KMS-11 (cell line): ENCODE data around the gene NPTX2.

Experiments used
- H2AFZ ChIP-seq: fragments of 200-600 bp; sonication (generic); 2 replicates; pipeline ENCODE4 v1.6.1; 2016; ENCODE audit warnings: antibody characterized with exemption, mixed run types, low read depth
- H3K27ac ChIP-seq: fragments of 200-600 bp; sonication (generic); 2 replicates; pipeline ENCODE4 v1.6.1; 2016; ENCODE audit warnings: mild to moderate bottlenecking, mixed run types
- H3K27me3 ChIP-seq: fragments of 200-600 bp; sonication (generic); 2 replicates; pipeline ENCODE4 v1.6.1; 2017; ENCODE audit warnings: mild to moderate bottlenecking, low read depth, mixed run types, moderate library complexity; ENCODE audit not compliant: insufficient read depth
- H3K36me3 ChIP-seq: fragments of 200-600 bp; sonication (generic); 2 replicates; pipeline ENCODE4 v1.6.1; 2017; ENCODE audit warnings: mild to moderate bottlenecking, mixed run types; ENCODE audit not compliant: insufficient read depth
- H3K4me1 ChIP-seq: fragments of 200-600 bp; sonication (generic); 2 replicates; pipeline ENCODE4 v1.6.1; 2016; ENCODE audit warnings: mild to moderate bottlenecking, low read depth, mixed run types; ENCODE audit not compliant: poor library complexity, severe bottlenecking
- H3K4me2 ChIP-seq: fragments of 200-600 bp; sonication (generic); 2 replicates; pipeline ENCODE4 v1.7.0; 2016; ENCODE audit warnings: mild to moderate bottlenecking, mixed run types
- H3K4me3 ChIP-seq: fragments of 200-600 bp; sonication (generic); IDR thresholded peaks from 2 replicates; pipeline ENCODE4 v1.6.1; 2017; ENCODE audit warnings: low read depth, low read length, mixed read lengths; ENCODE audit not compliant: insufficient read depth
- H3K79me2 ChIP-seq: fragments of 200-600 bp; sonication (generic); 2 replicates; pipeline ENCODE4 v1.6.1; 2016; ENCODE audit warnings: low read depth, mixed run types; ENCODE audit not compliant: insufficient read depth
- H3K9ac ChIP-seq: fragments of 200-600 bp; sonication (generic); 2 replicates; pipeline ENCODE4 v1.6.1; 2016; ENCODE audit warnings: mild to moderate bottlenecking, mixed run types
- H4K20me1 ChIP-seq: fragments of 200-600 bp; sonication (generic); 2 replicates; pipeline ENCODE4 v1.6.1; 2016; ENCODE audit warnings: mild to moderate bottlenecking, mixed run types; ENCODE audit not compliant: insufficient read depth
- TF ChIP-seq, protein P1 (sequence below): fragments of 200-600 bp; sonication (generic); conservative IDR thresholded peaks from 2 replicates; pipeline ENCODE4 v1.6.1; 2017; ENCODE audit warnings: low read depth, mild to moderate bottlenecking, antibody characterized with exemption, low read length, moderate library complexity, mixed read lengths

Gene NPTX2

DNA sequence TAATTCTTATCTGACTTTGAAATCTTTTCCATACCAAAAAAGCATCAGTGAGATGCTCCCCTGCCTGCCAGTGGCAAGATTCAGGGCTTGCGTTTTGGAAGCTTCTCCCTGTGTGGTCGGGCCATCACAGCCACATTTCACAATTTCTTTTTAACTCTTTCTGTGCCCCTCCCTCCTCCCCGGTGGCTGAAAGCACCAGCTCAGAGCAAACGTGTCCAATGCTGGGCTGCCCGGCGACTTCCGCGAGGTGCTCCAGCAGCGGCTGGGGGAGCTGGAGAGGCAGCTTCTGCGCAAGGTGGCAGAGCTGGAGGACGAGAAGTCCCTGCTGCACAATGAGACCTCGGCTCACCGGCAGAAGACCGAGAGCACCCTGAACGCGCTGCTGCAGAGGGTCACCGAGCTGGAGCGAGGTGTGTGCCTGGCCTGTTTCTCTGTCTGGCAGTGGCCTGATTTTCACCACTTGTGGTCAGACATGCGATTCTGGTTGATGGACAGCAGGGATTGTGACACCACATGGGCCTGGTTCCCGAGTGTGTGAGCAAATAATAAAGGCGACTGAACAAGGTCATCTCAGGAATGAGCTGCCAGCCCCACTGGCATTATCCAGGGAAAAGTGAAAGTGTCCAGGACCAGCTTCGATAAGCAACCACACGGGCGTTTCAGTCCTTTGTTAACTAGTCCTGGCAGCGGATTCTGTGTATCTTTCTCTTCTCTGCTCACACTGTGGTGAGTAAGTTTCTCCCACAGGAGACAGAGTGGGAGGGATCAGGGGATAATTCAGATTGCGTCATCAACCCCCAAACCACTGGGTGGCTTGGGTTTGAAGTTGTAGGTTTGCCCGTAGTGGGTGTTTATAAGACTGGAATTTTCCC is 2.6 kb downstream of the NPTX2 start:
- no peaks in the 10 kb centered on the region for H4K20me1 ChIP-seq
- no peaks in the 10 kb centered on the region for H3K79me2 ChIP-seq
- H2AFZ ChIP-seq, result no peak overlapping the region
- no peak overlapping the region for H3K9ac ChIP-seq
- no peaks in the 10 kb centered on the region for H3K4me1 ChIP-seq
- H3K4me2 ChIP-seq, result no peak overlapping the region
- no peaks in the 10 kb centered on the region; the same call in 1 of the 2 replicates for H3K27me3 ChIP-seq
- TF ChIP-seq, protein P1, sequence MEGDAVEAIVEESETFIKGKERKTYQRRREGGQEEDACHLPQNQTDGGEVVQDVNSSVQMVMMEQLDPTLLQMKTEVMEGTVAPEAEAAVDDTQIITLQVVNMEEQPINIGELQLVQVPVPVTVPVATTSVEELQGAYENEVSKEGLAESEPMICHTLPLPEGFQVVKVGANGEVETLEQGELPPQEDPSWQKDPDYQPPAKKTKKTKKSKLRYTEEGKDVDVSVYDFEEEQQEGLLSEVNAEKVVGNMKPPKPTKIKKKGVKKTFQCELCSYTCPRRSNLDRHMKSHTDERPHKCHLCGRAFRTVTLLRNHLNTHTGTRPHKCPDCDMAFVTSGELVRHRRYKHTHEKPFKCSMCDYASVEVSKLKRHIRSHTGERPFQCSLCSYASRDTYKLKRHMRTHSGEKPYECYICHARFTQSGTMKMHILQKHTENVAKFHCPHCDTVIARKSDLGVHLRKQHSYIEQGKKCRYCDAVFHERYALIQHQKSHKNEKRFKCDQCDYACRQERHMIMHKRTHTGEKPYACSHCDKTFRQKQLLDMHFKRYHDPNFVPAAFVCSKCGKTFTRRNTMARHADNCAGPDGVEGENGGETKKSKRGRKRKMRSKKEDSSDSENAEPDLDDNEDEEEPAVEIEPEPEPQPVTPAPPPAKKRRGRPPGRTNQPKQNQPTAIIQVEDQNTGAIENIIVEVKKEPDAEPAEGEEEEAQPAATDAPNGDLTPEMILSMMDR, result no peak
- H3K27ac ChIP-seq, result no peak overlapping the region
- H3K36me3 ChIP-seq, result no peaks in the 10 kb centered on the region
- H3K4me3 ChIP-seq, result no peak overlapping the region

GRCh38 chr7:98621573-98622482 is 4.7 kb downstream of the NPTX2 start:
- TF ChIP-seq, protein P1, result no peak

GRCh38 chr7:98622926-98623325 is 5.8 kb downstream of the NPTX2 start:
- no peaks in the 10 kb centered on the region for H3K36me3 ChIP-seq
- H3K79me2 ChIP-seq, result no peaks in the 10 kb centered on the region
- H3K4me1 ChIP-seq, result no peaks in the 10 kb centered on the region
- H4K20me1 ChIP-seq, result no peaks in the 10 kb centered on the region
- TF ChIP-seq, protein P1, result no peak
- H3K4me2 ChIP-seq, result no peak overlapping the region
- no peak overlapping the region for H3K9ac ChIP-seq
- H3K27ac ChIP-seq, result no peak overlapping the region
- H2AFZ ChIP-seq, result no peak overlapping the region
- H3K27me3 ChIP-seq, result no peaks in the 10 kb centered on the region; the same call in 1 of the 2 replicates
- no peak overlapping the region for H3K4me3 ChIP-seq

More at GRCh38 chr7:98621573-98622482, 4.7 kb downstream of the NPTX2 start:
- Histone ChIP-seq H3K27me3 (no peaks in the 10 kb centered on the region; the same call in 1 of the 2 replicates), H3K4me3 (no peak overlapping the region), H3K4me1 (no peaks in the 10 kb centered on the region), H3K27ac (no peak overlapping the region), H2AFZ (no peak overlapping the region), H3K79me2 (no peaks in the 10 kb centered on the region), H3K9ac (no peak overlapping the region), H3K36me3 (no peaks in the 10 kb centered on the region), H4K20me1 (no peaks in the 10 kb centered on the region), H3K4me2 (no peak overlapping the region)

- no peak overlapping the region for H3K4me2 ChIP-seq
- no peaks in the 10 kb centered on the region for H3K4me1 ChIP-seq
- no peaks in the 10 kb centered on the region for H3K36me3 ChIP-seq
- TF ChIP-seq, protein P1, result no peak
- H3K27me3 ChIP-seq, result no peaks in the 10 kb centered on the region; the same call in 1 of the 2 replicates
- no peaks in the 10 kb centered on the region for H3K79me2 ChIP-seq
- no peak overlapping the region for H3K27ac ChIP-seq
- no peaks in the 10 kb centered on the region for H4K20me1 ChIP-seq
- H3K4me3 ChIP-seq, result no peak overlapping the region
- H2AFZ ChIP-seq, result no peak overlapping the region
- H3K9ac ChIP-seq, result no peak overlapping the region
Observed at GRCh38 chr7:98624846-98625420, 7.8 kb downstream of the NPTX2 start.
